Measurements from ENCODE around the gene SLC2A6. TPM values are rescaled to one million over a fixed set of nuclear protein-coding genes. Genes with fewer than 3 reads are reported as not detected.
A peak's percentile ranks its signal among the peaks of the same experiment; 100 is the strongest.

Gene SLC2A6
- polyA plus RNA-seq, 1 experiment: 1.7 TPM

- ChIA-PET CTCF (interaction anchor here (0.7 to 1.8 kb wide), 5 partner anchors 79 to 346 kb away, joined by 3 to 9 read pairs (median 4); no protein-coding TSS in a partner anchor), POLR2A (no interaction called here)
- TF ChIP-seq CTCF (IDR thresholded peaks at IDR 0.05; ENCODE audit: low read depth, low read length): no peak
- H3K27me3 ChIP-seq (ENCODE audit: control insufficient read depth, insufficient read depth, low read length): peaks cover 17% of the 10 kb centered on the region
- H3K27ac ChIP-seq (ENCODE audit: low read depth, low read length): no peak overlapping the region
- no peak overlapping the region for H3K4me3 ChIP-seq (ENCODE audit: low read depth, low read length)
- no peak for DNase-seq (ENCODE audit: low read depth, low spot score)
- no peaks in the 10 kb centered on the region; the same call in 1 of the 2 replicates for H3K9me3 ChIP-seq (ENCODE audit: control insufficient read depth, insufficient read depth, low read length)
Measured at GRCh38 chr9:133484671-133485437, 6.0 kb upstream of the SLC2A6 start.

GRCh38 chr9:133483611-133484010 is 4.7 kb upstream of the SLC2A6 start:
- no peak overlapping the region for H3K27ac ChIP-seq (ENCODE audit: low read depth, low read length)
- TF ChIP-seq CTCF (IDR thresholded peaks at IDR 0.05; ENCODE audit: low read depth, low read length): no peak
- peaks cover 13% of the 10 kb centered on the region for H3K27me3 ChIP-seq (ENCODE audit: control insufficient read depth, insufficient read depth, low read length)
- ChIA-PET CTCF (no interaction called here), POLR2A (no interaction called here)
- no peaks in the 10 kb centered on the region; the same call in 1 of the 2 replicates for H3K9me3 ChIP-seq (ENCODE audit: control insufficient read depth, insufficient read depth, low read length)
- DNase-seq (ENCODE audit: low read depth, low spot score): no peak
- H3K4me3 ChIP-seq (ENCODE audit: low read depth, low read length): no peak overlapping the region

- Histone ChIP-seq H3K27me3 (ENCODE audit: control insufficient read depth, insufficient read depth, low read length) (peaks cover 8% of the 10 kb centered on the region), H3K4me3 (ENCODE audit: low read depth, low read length) (peak overlapping the region; percentile 59), H3K27ac (ENCODE audit: low read depth, low read length) (no peak overlapping the region), H3K9me3 (ENCODE audit: control insufficient read depth, insufficient read depth, low read length) (no peaks in the 10 kb centered on the region; the same call in 1 of the 2 replicates)
- ChIA-PET CTCF (interaction anchor here (1.5 kb wide), 1 partner anchor 72 kb away, joined by 6 read pairs; no protein-coding TSS in a partner anchor), POLR2A (interaction anchor here (0.6 kb wide), 1 partner anchor 130 kb away, joined by 3 read pairs; the partner anchor contains the start of genes MED22 and RPL7A)
- DNase-seq (ENCODE audit: low read depth, low spot score): no peak
- TF ChIP-seq CTCF (IDR thresholded peaks at IDR 0.05; ENCODE audit: low read depth, low read length): no peak
Measured at GRCh38 chr9:133477992-133478850, 678 bp downstream of the SLC2A6 start.

- no peak overlapping the region for H3K4me3 ChIP-seq (ENCODE audit: low read depth, low read length)
- H3K27ac ChIP-seq (ENCODE audit: low read depth, low read length): no peak overlapping the region
- TF ChIP-seq CTCF (IDR thresholded peaks at IDR 0.05; ENCODE audit: low read depth, low read length): no peak
- no peaks in the 10 kb centered on the region; the same call in 1 of the 2 replicates for H3K9me3 ChIP-seq (ENCODE audit: control insufficient read depth, insufficient read depth, low read length)
- DNase-seq (ENCODE audit: low read depth, low spot score): no peak
- ChIA-PET CTCF (no interaction called here), POLR2A (no interaction called here)
- H3K27me3 ChIP-seq (ENCODE audit: control insufficient read depth, insufficient read depth, low read length): peaks cover 8% of the 10 kb centered on the region
Measured at GRCh38 chr9:133477461-133477860, 1.4 kb downstream of the SLC2A6 start.

Data from AG04450 (cell line).